Esophagus muscularis mucosa (tissue), 3 donors: ENCODE measurements around the gene TTL.
"Not testable (repeated sequence)": the region's sequence is repeated elsewhere in the genome, so short reads cannot be mapped to it uniquely, and the experiment has no call there.

Experiments used
- CTCF ChIP-seq, 3 experiments: fragments of 200-600 bp in 2 of 3; fragments of 450-650 bp in 1 of 3; sonication (generic) in 2 of 3; IDR thresholded peaks; one replicate each; pipeline ENCODE4 v1.5.1; 2017 to 2019; ENCODE audit warnings: antibody characterized with exemption in 3 of 3, mild to moderate bottlenecking in 2 of 3, moderate library complexity in 1 of 3
- EP300 ChIP-seq: sonication (generic); formaldehyde crosslinking; IDR thresholded peaks from one replicate; pipeline ENCODE4 v1.6.1; 2017; ENCODE audit warnings: antibody characterized with exemption

GRCh38 chr2:112432735-112433479 lies 49.0 kb upstream of the TTL start:
- TF ChIP-seq CTCF (IDR thresholded peaks at IDR 0.05); EP300: not testable (repeated sequence)
